A673 (cell line): Measurements from ENCODE around the gene IMPDH1.

ENCODE experiments used
- CTCF ChIP-seq: fragments of 300-800, 200-600 bp; sonication (generic); conservative IDR thresholded peaks from 2 replicates; pipeline ENCODE4 v1.5.1; 2017; ENCODE audit warnings: low read depth, mild to moderate bottlenecking, antibody characterized with exemption, low read length, moderate library complexity, mixed read lengths
- EZH2 ChIP-seq: fragments of 200-600 bp; sonication (generic); IDR thresholded peaks from 2 replicates; pipeline ENCODE4 v1.6.1; 2017; ENCODE audit warnings: borderline replicate concordance, low read depth, mild to moderate bottlenecking, mixed read lengths, antibody characterized with exemption, low read length; ENCODE audit not compliant: poor library complexity, severe bottlenecking

GRCh38 chr7:128398841-128399135 lies 11.0 kb downstream of the IMPDH1 start:
- TF ChIP-seq CTCF (no peak), EZH2 (no peak)
